ENCODE results near the gene TPRN. TPM values are rescaled to one million over a fixed set of nuclear protein-coding genes. Genes with fewer than 3 reads are reported as not detected.
A peak's percentile ranks its signal among the peaks of the same experiment; 100 is the strongest.

TPRN gene
- total and polyA plus RNA-seq, 9 of the 15 experiments (the other 6 are each of a cell fraction or from before 2014, with no cell fraction given) = 0.31 to 31.9 (median 4.4) TPM

DNA sequence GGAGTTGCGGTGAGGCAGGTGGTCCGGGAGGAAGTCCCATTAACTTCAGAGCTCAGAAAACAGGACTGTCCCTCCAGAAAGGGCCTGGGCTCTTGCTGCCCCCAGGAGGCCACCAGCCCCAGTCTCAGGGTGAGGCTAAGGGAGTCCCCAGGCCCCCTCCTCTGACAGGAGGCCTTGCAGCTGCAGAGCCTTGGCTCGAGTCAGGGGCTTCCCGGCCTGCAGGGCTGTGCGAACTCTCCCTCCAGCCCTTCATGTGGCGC, 47.3 kb upstream of the TPRN start:
- Histone ChIP-seq H3K27ac (ENCODE audit: extremely low read depth, low read depth, low read length) (no peak overlapping the region), H4K20me1 (replicated peaks; ENCODE audit: control insufficient read depth, insufficient read depth, low read length) (peaks cover 16% of the 10 kb centered on the region), H3K4me3 (no peak overlapping the region), H3K9me1 (ENCODE audit: control insufficient read depth, insufficient read depth, low read length) (no peaks in the 10 kb centered on the region), H3K4me2 (ENCODE audit: insufficient read depth, low read length) (no peak overlapping the region), H2AFZ (ENCODE audit: low read depth, low read length) (no peak overlapping the region), H3K79me2 (ENCODE audit: control insufficient read depth, insufficient read depth, low read length) (peaks cover 14% of the 10 kb centered on the region), H3K9me3 (replicated peaks; ENCODE audit: control insufficient read depth, insufficient read depth, low read depth, low read length) (no peaks in the 10 kb centered on the region), H3K27me3 (ENCODE audit: control insufficient read depth in 2 of 2, insufficient read depth in 2 of 2, low read length in 2 of 2) (no peaks in the 10 kb centered on the region), H3K9ac (ENCODE audit: insufficient read depth in 1 of 2, low read depth in 2 of 2, low read length in 2 of 2) (peak overlapping the region in 1 of 2 experiments; percentile 71; a peak in 2 of 4 replicates), H3K4me1 (replicated peaks in 1 of 2; ENCODE audit: control insufficient read depth in 2 of 2, insufficient read depth in 2 of 2, low read length in 2 of 2) (peaks cover 11 to 75% of the 10 kb centered on the region in 2 experiments; a peak in 4 of 5 replicates), H3K36me3 (ENCODE audit: control insufficient read depth, insufficient read depth, low read length) (peaks cover 13% of the 10 kb centered on the region)
- ATAC-seq (no peak), FAIRE-seq (no peak), DNase-seq (ENCODE audit: extremely low read depth in 1 of 4, low spot score in 3 of 4) (no peak)
- in situ Hi-C loops (cut with MboI) (loop anchor here (25.0 kb wide), 1 partner anchor 461 kb away; the partner anchor contains the start of genes CCDC183 and TMEM141), intact Hi-C loops (cut with micrococcal nuclease) (loop anchor here (10.0 kb wide), 1 partner anchor 463 kb away; no protein-coding TSS in a partner anchor)
- ChIA-PET CTCF (ENCODE audit: low intra/inter-chr PET ratio) (no interaction called here), POLR2A (interaction anchor here (0.6 to 0.8 kb wide), 2 partner anchors 17 to 174 kb away, joined by 3 read pairs; no protein-coding TSS in a partner anchor)
- BruUV-seq (replicated peaks) = no TSS peak
- TF ChIP-seq POLR2G (IDR thresholded peaks at IDR 0.05; ENCODE audit: low read depth, low read length) = 0 out of 2 replicates have a peak, but pooled peaks have one; percentile 3
- no peak for TF ChIP-seq MTF1 (CRISPR knock-in tag; IDR thresholded peaks at IDR 0.05; ENCODE audit: borderline replicate concordance)
- WGBS (ENCODE audit: insufficient coverage, low coverage, missing lambda C conversion rate) = 79% methylated on average over 6 of the region's 6 CpGs

DNA sequence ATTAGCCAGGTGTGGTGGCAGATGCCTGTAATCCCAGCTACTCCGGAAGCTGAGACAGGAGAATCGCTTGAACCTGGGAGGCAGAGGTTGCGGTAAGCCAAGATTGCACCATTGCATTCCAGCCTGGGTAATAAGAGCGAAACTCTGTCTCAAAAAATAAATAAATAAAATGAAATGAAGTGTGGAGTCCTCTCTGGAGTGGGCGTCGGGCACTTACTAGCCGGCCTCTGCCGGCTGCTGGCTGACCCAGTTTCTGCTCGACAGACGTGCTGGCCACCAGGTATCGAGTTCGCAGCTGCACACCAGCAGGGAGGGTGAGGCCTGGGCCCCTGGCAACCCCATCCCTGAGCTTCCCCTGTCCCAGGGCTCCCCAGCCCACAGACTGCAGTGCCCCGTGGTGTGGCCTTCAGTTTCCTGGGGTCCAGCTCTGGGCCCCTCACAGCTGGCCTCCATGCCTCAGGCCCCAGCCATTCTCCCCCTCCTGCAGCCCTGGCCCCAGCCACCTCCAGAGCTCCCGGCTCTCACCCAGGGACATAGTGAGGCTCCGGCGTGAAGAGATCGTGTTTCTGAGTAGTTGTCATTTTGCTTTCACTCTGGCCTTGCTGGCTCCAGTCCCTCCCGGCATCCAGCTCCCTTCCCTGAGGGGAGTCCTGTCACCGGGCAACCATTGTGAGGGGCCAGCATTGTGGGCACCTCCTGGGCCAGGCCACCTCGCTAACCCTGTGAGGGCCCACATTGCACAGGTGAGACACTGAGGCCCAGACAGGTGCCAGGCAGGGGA, 46.8 kb upstream of the TPRN start:
- no peaks in the 10 kb centered on the region for H3K27me3 ChIP-seq (ENCODE audit: control insufficient read depth in 2 of 2, insufficient read depth in 2 of 2, low read length in 2 of 2)
- FAIRE-seq (no peak), ATAC-seq (no peak), DNase-seq (ENCODE audit: extremely low read depth in 1 of 4, low spot score in 3 of 4) (no peak)
- H3K9me1 ChIP-seq (ENCODE audit: control insufficient read depth, insufficient read depth, low read length) = no peaks in the 10 kb centered on the region
- H3K9me3 ChIP-seq (replicated peaks; ENCODE audit: control insufficient read depth, insufficient read depth, low read depth, low read length) = no peaks in the 10 kb centered on the region
- intact Hi-C loops (cut with micrococcal nuclease) (loop anchor here (10.0 kb wide), 1 partner anchor 463 kb away; no protein-coding TSS in a partner anchor), in situ Hi-C loops (cut with MboI) (loop anchor here (25.0 kb wide), 1 partner anchor 460 kb away; the partner anchor contains the start of genes CCDC183 and TMEM141)
- TF ChIP-seq POLR2G (IDR thresholded peaks at IDR 0.05; ENCODE audit: low read depth, low read length) (peak; percentile 53), KDM5B (IDR thresholded peaks at IDR 0.05; ENCODE audit: insufficient replicate concordance, low read depth, low read length) (no peak), PCBP1 (IDR thresholded peaks at IDR 0.05; ENCODE audit: low read depth, low read length, poor library complexity, severe bottlenecking) (no peak)
- no TSS peak for BruUV-seq (replicated peaks)
- no peak overlapping the region for H3K4me2 ChIP-seq (ENCODE audit: insufficient read depth, low read length)
- H3K9ac ChIP-seq (ENCODE audit: insufficient read depth in 1 of 2, low read depth in 2 of 2, low read length in 2 of 2) = peak overlapping the region in 1 of 2 experiments; percentile 71; a peak in 2 of 4 replicates
- no peak overlapping the region for H3K27ac ChIP-seq (ENCODE audit: extremely low read depth, low read depth, low read length)
- 70% methylated on average over 19 of the region's 20 CpGs for WGBS (ENCODE audit: insufficient coverage, low coverage, missing lambda C conversion rate)
- no peak overlapping the region for H2AFZ ChIP-seq (ENCODE audit: low read depth, low read length)
- H3K4me1 ChIP-seq (replicated peaks in 1 of 2; ENCODE audit: control insufficient read depth in 2 of 2, insufficient read depth in 2 of 2, low read length in 2 of 2) = peaks cover 16 to 75% of the 10 kb centered on the region in 2 experiments; a peak in 4 of 5 replicates
- no peak overlapping the region for H3K4me3 ChIP-seq
- H3K36me3 ChIP-seq (ENCODE audit: control insufficient read depth, insufficient read depth, low read length) = peaks cover 18% of the 10 kb centered on the region
- peaks cover 19% of the 10 kb centered on the region for H3K79me2 ChIP-seq (ENCODE audit: control insufficient read depth, insufficient read depth, low read length)
- peaks cover 22% of the 10 kb centered on the region for H4K20me1 ChIP-seq (replicated peaks; ENCODE audit: control insufficient read depth, insufficient read depth, low read length)
- ChIA-PET CTCF (ENCODE audit: low intra/inter-chr PET ratio) (no interaction called here), POLR2A (interaction anchor here (0.6 to 0.8 kb wide), 4 partner anchors 9 to 174 kb away, joined by 3 to 4 read pairs (median 3); no protein-coding TSS in a partner anchor)
